Caco-2 (cell line): ENCODE data around the gene ZNF684. TPM values are rescaled to one million over a fixed set of nuclear protein-coding genes. Genes with fewer than 3 reads are reported as not detected.
"Not testable (repeated sequence)": the region's sequence is repeated elsewhere in the genome, so short reads cannot be mapped to it uniquely, and the experiment has no call there.

Experiments
- BruUV-seq: library from RNA; stranded (reverse); fragments of 400-500 nt; replicated peaks from 2 replicates; lab custom pipeline; 2021; lab: Mats Ljungman, UMichigan
- CTCF ChIA-PET: fragments of 300-600 bp; sonication (Branson Sonifier 250); formaldehyde crosslinking; loops from one replicate; lab custom pipeline; 2022; ENCODE audit warnings: antibody characterized with exemption; lab: Charles Lee
- POLR2A ChIA-PET: fragments of 300-600 bp; sonication (Branson Sonifier 250); formaldehyde crosslinking; loops from one replicate; lab custom pipeline; 2022; ENCODE audit warnings: antibody characterized with exemption; lab: Charles Lee
- DNase-seq, 2 experiments: peaks; one replicate each; pipeline versions ENCODE4 v3.0.0 to v3.0.0-alpha.2; 2020 to 2022
- H3K27me3 ChIP-seq: replicated peaks from 2 replicates; pipeline ENCODE4 v1.6.0; 2011; ENCODE audit warnings: low read length; ENCODE audit not compliant: control insufficient read depth, insufficient read depth
- H3K36me3 ChIP-seq: 2 replicates; pipeline ENCODE4 v1.5.1; 2011; ENCODE audit warnings: low read length; ENCODE audit not compliant: control insufficient read depth, insufficient read depth
- H3K4me1 ChIP-seq: fragments of 250-450 bp; sonication (Bioruptor Pico); 2 replicates; pipeline ENCODE4 v1.5.1; 2020; ENCODE audit warnings: mild to moderate bottlenecking
- H3K4me3 ChIP-seq: 2 replicates; pipeline ENCODE4 v1.5.1; 2011; ENCODE audit warnings: low read depth, mild to moderate bottlenecking, control low read depth, low read length
- H3K9me3 ChIP-seq: fragments of 250-450 bp; sonication (Bioruptor Pico); 2 replicates; pipeline ENCODE4 v1.5.1; 2020; ENCODE audit warnings: mild to moderate bottlenecking, moderate library complexity
- H3K27ac Mint-ChIP-seq: one replicate; pipeline ENCODE4 v1.8.0; 2022; ENCODE audit warnings: mixed read lengths; ENCODE audit not compliant: unreplicated experiment
- H3K27me3 Mint-ChIP-seq: one replicate; pipeline ENCODE4 v1.8.0; 2022; ENCODE audit warnings: mixed read lengths; ENCODE audit not compliant: insufficient read depth, unreplicated experiment
- H3K36me3 Mint-ChIP-seq: one replicate; pipeline ENCODE4 v1.8.0; 2022; ENCODE audit warnings: mild to moderate bottlenecking, mixed read lengths; ENCODE audit not compliant: insufficient read depth, unreplicated experiment
- H3K4me1 Mint-ChIP-seq: one replicate; pipeline ENCODE4 v1.8.0; 2022; ENCODE audit warnings: low read depth, mixed read lengths; ENCODE audit not compliant: unreplicated experiment
- H3K4me3 Mint-ChIP-seq: one replicate; pipeline ENCODE4 v1.8.0; 2022; ENCODE audit warnings: mild to moderate bottlenecking, moderate library complexity, mixed read lengths; ENCODE audit not compliant: unreplicated experiment
- H3K9me3 Mint-ChIP-seq: one replicate; pipeline ENCODE4 v1.8.0; 2022; ENCODE audit warnings: mixed read lengths; ENCODE audit not compliant: unreplicated experiment
- CTCF ChIP-seq, 2 experiments: fragments of 200-600 bp in 1 of 2; IDR thresholded peaks; 1 replicate in 1 of 2; 2 replicates in 1 of 2; pipeline versions ENCODE4 v1.5.1 to v1.8.0; 2011 to 2022; ENCODE audit warnings: antibody characterized with exemption in 1 of 2, control low read depth in 1 of 2, inconsistent platforms in 1 of 2, low read depth in 1 of 2, low read length in 1 of 2, mild to moderate bottlenecking in 1 of 2, moderate library complexity in 1 of 2; ENCODE audit not compliant: insufficient read depth in 1 of 2, severe bottlenecking in 1 of 2, unreplicated experiment in 1 of 2
- intact Hi-C: fragments of 100-400 bp; cut with micrococcal nuclease; formaldehyde crosslinking; loops from one replicate; pipeline ENCODE4 v1.10.0; 2022; ENCODE audit not compliant: unreplicated experiment
- total RNA-seq: library from RNA; stranded (reverse); gene quantifications from 2 replicates; pipeline ENCODE4 v1.2.3, GENCODE V29; 2022

The ZNF684 gene
- total RNA-seq, 1 experiment from 2014 or later, result 3.2 TPM

- H3K27me3 ChIP-seq, result no peaks in the 10 kb centered on the region
- Mint-ChIP-seq H3K27me3 (peaks cover 4% of the 10 kb centered on the region), H3K36me3 (no peaks in the 10 kb centered on the region), H3K9me3 (no peaks in the 10 kb centered on the region), H3K4me1 (no peaks in the 10 kb centered on the region), H3K27ac (no peak overlapping the region), H3K4me3 (no peak overlapping the region)
- BruUV-seq, result no TSS peak
- no peaks in the 10 kb centered on the region for H3K9me3 ChIP-seq
- DNase-seq, result no peak
- H3K36me3 ChIP-seq, result no peaks in the 10 kb centered on the region
- ChIA-PET CTCF (no interaction called here), POLR2A (no interaction called here)
- H3K4me1 ChIP-seq, result no peaks in the 10 kb centered on the region
- intact Hi-C loops, result no loop called here
- no peak for TF ChIP-seq CTCF (IDR thresholded peaks at IDR 0.05; ENCODE audit: insufficient read depth in 1 of 2, low read depth in 1 of 2, low read length in 1 of 2, severe bottlenecking in 1 of 2, unreplicated experiment in 1 of 2)
- no peak overlapping the region for H3K4me3 ChIP-seq
Observed at GRCh38 chr1:40564913-40565312, 33.5 kb downstream of the ZNF684 start.

- intact Hi-C loops, result no loop called here
- H3K27ac Mint-ChIP-seq, result no peak overlapping the region
- H3K27me3 Mint-ChIP-seq, result peaks cover 4% of the 10 kb centered on the region
- ChIA-PET POLR2A (no interaction called here), CTCF (no interaction called here)
- Histone ChIP-seq H3K9me3 (no peaks in the 10 kb centered on the region), H3K4me3 (no peak overlapping the region), H3K4me1 (no peaks in the 10 kb centered on the region), H3K36me3 (no peaks in the 10 kb centered on the region), H3K27me3 (no peaks in the 10 kb centered on the region)
- H3K4me3 Mint-ChIP-seq, result no peak overlapping the region
- H3K4me1 Mint-ChIP-seq, result no peaks in the 10 kb centered on the region
- no peaks in the 10 kb centered on the region for H3K9me3 Mint-ChIP-seq
- TF ChIP-seq CTCF (IDR thresholded peaks at IDR 0.05; ENCODE audit: insufficient read depth in 1 of 2, low read depth in 1 of 2, low read length in 1 of 2, severe bottlenecking in 1 of 2, unreplicated experiment in 1 of 2), result no peak
- no peak for DNase-seq
- H3K36me3 Mint-ChIP-seq, result no peaks in the 10 kb centered on the region
- BruUV-seq, result no TSS peak
Observed at GRCh38 chr1:40567825-40568224, 36.4 kb downstream of the ZNF684 start.

GRCh38 chr1:40574805-40575204 lies 43.4 kb downstream of the ZNF684 start:
- H3K4me3 Mint-ChIP-seq, intact Hi-C loops, H3K36me3 ChIP-seq, H3K4me1 ChIP-seq, H3K9me3 Mint-ChIP-seq, BruUV-seq, CTCF ChIA-PET, H3K36me3 Mint-ChIP-seq, DNase-seq, H3K4me3 ChIP-seq, H3K27me3 ChIP-seq, H3K9me3 ChIP-seq, H3K4me1 Mint-ChIP-seq, H3K27me3 Mint-ChIP-seq, H3K27ac Mint-ChIP-seq, POLR2A ChIA-PET: not testable (repeated sequence)

- intact Hi-C loops, result no loop called here
- no peaks in the 10 kb centered on the region for H3K36me3 Mint-ChIP-seq
- no peak for DNase-seq
- H3K27ac Mint-ChIP-seq, result no peak overlapping the region
- CTCF ChIA-PET, result no interaction called here
- no peaks in the 10 kb centered on the region for H3K4me1 ChIP-seq
- H3K36me3 ChIP-seq, result no peaks in the 10 kb centered on the region
- H3K4me1 Mint-ChIP-seq, result no peaks in the 10 kb centered on the region
- H3K9me3 Mint-ChIP-seq, result no peaks in the 10 kb centered on the region
- H3K4me3 ChIP-seq, result no peak overlapping the region
- POLR2A ChIA-PET, result no interaction called here
- BruUV-seq, result no TSS peak
- no peak for TF ChIP-seq CTCF (IDR thresholded peaks at IDR 0.05; ENCODE audit: insufficient read depth in 1 of 2, low read depth in 1 of 2, low read length in 1 of 2, severe bottlenecking in 1 of 2, unreplicated experiment in 1 of 2)
- H3K27me3 ChIP-seq, result no peaks in the 10 kb centered on the region
- no peaks in the 10 kb centered on the region for H3K9me3 ChIP-seq
- no peak overlapping the region for H3K4me3 Mint-ChIP-seq
- H3K27me3 Mint-ChIP-seq, result peaks cover 2% of the 10 kb centered on the region
Observed at GRCh38 chr1:40575336-40575735, 43.9 kb downstream of the ZNF684 start.
